ENCODE measurements around the gene TSPAN5.

DNA sequence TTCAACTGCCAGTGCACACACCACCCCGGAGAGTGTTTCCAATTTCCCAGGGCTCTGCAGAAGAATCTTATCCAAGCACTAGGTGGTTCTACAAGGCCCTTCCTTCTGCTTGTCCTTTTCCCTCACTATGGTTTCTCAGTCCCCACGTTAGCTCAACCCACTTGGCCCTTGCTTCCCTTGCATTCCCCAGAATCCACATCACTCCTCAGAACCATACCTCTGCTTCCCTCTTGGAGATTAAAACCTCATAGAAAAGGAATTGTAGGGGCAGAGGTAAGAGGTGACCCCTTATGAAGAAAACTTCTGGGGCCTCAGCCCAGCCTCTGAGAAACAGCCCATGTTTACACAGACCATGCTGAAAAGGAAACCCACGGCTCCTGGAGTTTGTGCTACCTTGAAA is 42.4 kb downstream of the TSPAN5 start:
- TF ChIP-seq CTCF (IDR thresholded peaks at IDR 0.05 in 8 of 11, conservative IDR thresholded peaks at IDR 0.05 in 3 of 11) (no peak), POLR2AphosphoS5 (IDR thresholded peaks at IDR 0.05) (no peak)
